ENCODE data around the gene RNF5. TPM values are rescaled to one million over a fixed set of nuclear protein-coding genes. Genes with fewer than 3 reads are reported as not detected.

Gene RNF5
- total and polyA plus RNA-seq, 10 of the 15 experiments (the other 5 are each of a cell fraction or from before 2014, with no cell fraction given) = 31.4 to 114 (median 62.8) TPM

- no peak for TF ChIP-seq USF2 (IDR thresholded peaks at IDR 0.05; ENCODE audit: borderline replicate concordance, low read depth, low read length)
- TF ChIP-seq MAX (IDR thresholded peaks at IDR 0.05; ENCODE audit: low read depth, low read length) = no peak
- no peak for TF ChIP-seq POU2F2 (IDR thresholded peaks at IDR 0.05; ENCODE audit: borderline replicate concordance, low read depth, low read length)
- TF ChIP-seq EP300 (IDR thresholded peaks at IDR 0.05; ENCODE audit: borderline replicate concordance in 1 of 2, control insufficient read depth in 1 of 2, low read depth in 2 of 2, low read length in 2 of 2) = peak in 1 of 2 experiments; percentile 85; a peak in 2 of 4 replicates
- TF ChIP-seq STAT3 (IDR thresholded peaks at IDR 0.05; ENCODE audit: low read depth, low read length) = no peak
- no peak for TF ChIP-seq SREBF2 (IDR thresholded peaks at IDR 0.05; ENCODE audit: low read length)
- TF ChIP-seq CHD4 (IDR thresholded peaks at IDR 0.05) = no peak
- no peak for TF ChIP-seq RCOR1 (conservative IDR thresholded peaks at IDR 0.05; ENCODE audit: low read depth, low read length)
- TF ChIP-seq FOS (IDR thresholded peaks at IDR 0.05; ENCODE audit: borderline replicate concordance, extremely low read depth, insufficient read length) = no peak
- no peak for TF ChIP-seq ZNF217 (IDR thresholded peaks at IDR 0.05)
- no peak for TF ChIP-seq RB1 (IDR thresholded peaks at IDR 0.05; ENCODE audit: borderline replicate concordance)
- TF ChIP-seq RELA (IDR thresholded peaks at IDR 0.05; ENCODE audit: borderline replicate concordance, partially characterized antibody) = no peak
- no peak for TF ChIP-seq ZNF687 (IDR thresholded peaks at IDR 0.05)
- no peak for TF ChIP-seq MYC (IDR thresholded peaks at IDR 0.05; ENCODE audit: insufficient read depth, insufficient read length, insufficient replicate concordance, low read length, severe bottlenecking)
- TF ChIP-seq HSF1 (IDR thresholded peaks at IDR 0.05; ENCODE audit: low read depth, low read length) = no peak
- TF ChIP-seq BRCA1 (IDR thresholded peaks at IDR 0.05; ENCODE audit: low read depth, low read length) = no peak
Measured at GRCh38 chr6:32224696-32225095, 46.5 kb downstream of the RNF5 start (continued).

All from GM12878 (cell line).